Vagina (tissue), 2 donors: ENCODE data around the gene LRRC19. TPM values are rescaled to one million over a fixed set of nuclear protein-coding genes. Genes with fewer than 3 reads are reported as not detected.

Experiments used
- DNase-seq, 2 donors: peaks; one replicate each; pipeline ENCODE4 v3.0.0-alpha.2; 2017; ENCODE audit errors: extremely low spot score in 2 of 2
- H3K27ac ChIP-seq: fragments of 200-600 bp; sonication (generic); one replicate; pipeline ENCODE4 v1.5.1; 2019
- H3K27me3 ChIP-seq: fragments of 200-600 bp; sonication (generic); one replicate; pipeline ENCODE4 v1.5.1; 2019
- H3K36me3 ChIP-seq, 2 donors: fragments of 200-600 bp; sonication (generic); one replicate each; pipeline ENCODE4 v1.5.1; 2017 to 2019
- H3K4me1 ChIP-seq: fragments of 200-600 bp; sonication (generic); one replicate; pipeline ENCODE4 v1.5.1; 2019
- H3K4me3 ChIP-seq, 2 donors: fragments of 200-600 bp; sonication (generic); 1 replicate in 1 of 2; 2 replicates in 1 of 2; pipeline ENCODE4 v1.5.1; 2016 to 2019
- H3K9me3 ChIP-seq: fragments of 200-600 bp; sonication (generic); one replicate; pipeline ENCODE4 v1.5.1; 2019
- CTCF ChIP-seq, 3 experiments: fragments of 450-650 bp in 2 of 3; fragments of 200-600 bp in 1 of 3; sonication (generic) in 1 of 3; IDR thresholded peaks; one replicate each; pipeline ENCODE4 v1.5.1; 2017 to 2019; ENCODE audit warnings: antibody characterized with exemption in 3 of 3, mild to moderate bottlenecking in 2 of 3, moderate library complexity in 2 of 3
- POLR2A ChIP-seq, 2 donors: fragments of 450-650 bp; IDR thresholded peaks; one replicate each; pipeline ENCODE4 v1.6.1; 2017; ENCODE audit warnings: antibody characterized with exemption in 2 of 2, mild to moderate bottlenecking in 2 of 2, moderate library complexity in 2 of 2
- POLR2AphosphoS5 ChIP-seq, 2 donors: sonication (generic); formaldehyde crosslinking; IDR thresholded peaks; one replicate each; pipeline ENCODE4 v1.9.0; 2017; ENCODE audit warnings: antibody characterized with exemption in 2 of 2, mild to moderate bottlenecking in 2 of 2, low read depth in 1 of 2; ENCODE audit not compliant: insufficient read depth in 1 of 2
- intact Hi-C: fragments of 100-400 bp; cut with DNase I; formaldehyde crosslinking; loops from one replicate; pipeline ENCODE4 v1.15.1; 2023
- total RNA-seq: library from RNA; depleted of rRNA; stranded (reverse); fragments of >200 nt; gene quantifications from one replicate; pipeline ENCODE4 v1.2.3, GENCODE V29; 2016

Gene LRRC19, protein sequence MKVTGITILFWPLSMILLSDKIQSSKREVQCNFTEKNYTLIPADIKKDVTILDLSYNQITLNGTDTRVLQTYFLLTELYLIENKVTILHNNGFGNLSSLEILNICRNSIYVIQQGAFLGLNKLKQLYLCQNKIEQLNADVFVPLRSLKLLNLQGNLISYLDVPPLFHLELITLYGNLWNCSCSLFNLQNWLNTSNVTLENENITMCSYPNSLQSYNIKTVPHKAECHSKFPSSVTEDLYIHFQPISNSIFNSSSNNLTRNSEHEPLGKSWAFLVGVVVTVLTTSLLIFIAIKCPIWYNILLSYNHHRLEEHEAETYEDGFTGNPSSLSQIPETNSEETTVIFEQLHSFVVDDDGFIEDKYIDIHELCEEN
- total RNA-seq = not detected

DNA sequence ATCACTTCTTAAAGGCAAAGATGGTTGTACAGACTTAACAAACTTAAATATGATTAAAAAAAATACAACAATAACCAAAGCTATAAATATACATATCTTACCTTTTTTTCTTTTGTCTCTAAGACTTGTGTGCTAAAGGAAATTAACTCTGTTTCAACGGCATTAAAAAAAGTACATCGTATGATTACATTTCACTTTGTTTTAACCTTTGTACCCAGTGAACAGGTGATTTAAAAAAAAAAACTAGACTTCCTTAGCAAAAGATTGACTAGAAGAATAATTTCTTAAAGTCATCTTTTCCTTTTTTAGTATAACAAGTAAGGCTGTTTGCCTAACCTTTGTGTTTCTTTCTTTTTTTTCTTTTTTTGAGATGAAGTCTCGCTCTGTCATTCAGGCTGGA lies at the start of gene LRRC19:
Gene LRRC19 (minus strand): TSS at position 182 of the 400 bp plus-strand sequence. CDS start 5,978 bp downstream, outside the sequence.
- Histone ChIP-seq H3K4me1 (no peaks in the 10 kb centered on the region), H3K9me3 (no peaks in the 10 kb centered on the region), H3K36me3 (peaks cover 0 to 3% of the 10 kb centered on the region in 2 donors), H3K27ac (no peak within 1 kb of the TSS), H3K27me3 (no peaks in the 10 kb centered on the region), H3K4me3 (no peak within 1 kb of the TSS)
- TF ChIP-seq POLR2AphosphoS5 (IDR thresholded peaks at IDR 0.05; ENCODE audit: insufficient read depth in 1 of 2, low read depth in 1 of 2) (no peak), POLR2A (IDR thresholded peaks at IDR 0.05) (no peak), CTCF (IDR thresholded peaks at IDR 0.05) (no peak)
- intact Hi-C loops = no loop called here
- no peak for DNase-seq

- H3K36me3 ChIP-seq = no peaks in the 10 kb centered on the region
- intact Hi-C loops = no loop called here
- peaks cover 5% of the 10 kb centered on the region for H3K4me1 ChIP-seq
- no peaks in the 10 kb centered on the region for H3K9me3 ChIP-seq
- H3K4me3 ChIP-seq = no peak overlapping the region
- no peak overlapping the region for H3K27ac ChIP-seq
- no peaks in the 10 kb centered on the region for H3K27me3 ChIP-seq
- no peak for TF ChIP-seq POLR2AphosphoS5 (IDR thresholded peaks at IDR 0.05; ENCODE audit: insufficient read depth in 1 of 2, low read depth in 1 of 2)
- no peak for DNase-seq
Measured at GRCh38 chr9:27054841-27055240, 49.4 kb upstream of the LRRC19 start.

GRCh38 chr9:27054125-27054524 lies 48.7 kb upstream of the LRRC19 start:
- no peaks in the 10 kb centered on the region for H3K27me3 ChIP-seq
- H3K9me3 ChIP-seq = no peaks in the 10 kb centered on the region
- no peak for TF ChIP-seq CTCF (IDR thresholded peaks at IDR 0.05)
- TF ChIP-seq POLR2AphosphoS5 (IDR thresholded peaks at IDR 0.05; ENCODE audit: insufficient read depth in 1 of 2, low read depth in 1 of 2) = no peak
- no peak for TF ChIP-seq POLR2A (IDR thresholded peaks at IDR 0.05)
- DNase-seq = no peak
- H3K27ac ChIP-seq = no peak overlapping the region
- intact Hi-C loops = no loop called here
- no peaks in the 10 kb centered on the region for H3K36me3 ChIP-seq
- H3K4me1 ChIP-seq = peaks cover 5% of the 10 kb centered on the region
- H3K4me3 ChIP-seq = no peak overlapping the region

DNA sequence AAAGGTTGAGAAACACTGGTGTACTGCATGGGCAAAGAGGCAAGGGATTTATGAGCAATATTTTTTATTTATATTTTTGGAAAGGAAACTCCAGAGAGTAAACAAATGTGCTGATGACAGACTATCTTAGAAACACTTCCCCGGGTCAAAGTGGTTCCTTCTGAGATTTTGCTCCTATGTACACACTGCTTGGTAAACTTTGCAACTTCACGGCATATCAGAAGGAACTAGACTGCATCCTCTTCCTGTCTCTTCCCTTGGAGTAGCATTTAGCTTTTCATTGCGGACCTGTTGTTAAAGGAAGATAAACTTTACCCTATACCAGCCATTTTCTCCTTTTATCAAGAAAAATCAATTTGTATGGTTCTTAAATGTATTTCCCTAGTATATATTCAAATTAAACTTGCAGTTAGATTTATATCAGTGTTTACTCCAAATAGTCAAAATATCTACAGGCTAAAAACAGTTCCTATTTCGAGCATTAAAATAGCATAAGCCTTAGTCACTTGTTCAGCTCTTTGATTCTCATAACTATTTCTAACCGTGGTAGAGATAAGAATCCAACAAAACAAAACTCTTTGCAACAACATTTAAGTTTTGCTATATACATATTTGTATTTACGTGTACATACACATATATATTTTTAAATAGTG lies 48.0 kb upstream of the LRRC19 start:
- TF ChIP-seq CTCF (IDR thresholded peaks at IDR 0.05) (no peak), POLR2A (IDR thresholded peaks at IDR 0.05) (no peak), POLR2AphosphoS5 (IDR thresholded peaks at IDR 0.05; ENCODE audit: insufficient read depth in 1 of 2, low read depth in 1 of 2) (peak in 1 of 2 donors; percentile 70)
- Histone ChIP-seq H3K4me1 (peaks cover 5% of the 10 kb centered on the region), H3K27ac (no peak overlapping the region), H3K27me3 (no peaks in the 10 kb centered on the region), H3K36me3 (no peaks in the 10 kb centered on the region), H3K9me3 (no peaks in the 10 kb centered on the region), H3K4me3 (no peak overlapping the region)
- no peak for DNase-seq
- intact Hi-C loops = no loop called here

GRCh38 chr9:27047136-27047535 lies 41.7 kb upstream of the LRRC19 start:
- Histone ChIP-seq H3K4me1 (no peaks in the 10 kb centered on the region), H3K27me3 (no peaks in the 10 kb centered on the region), H3K27ac (no peak overlapping the region), H3K9me3 (no peaks in the 10 kb centered on the region), H3K36me3 (no peaks in the 10 kb centered on the region), H3K4me3 (no peak overlapping the region)
- intact Hi-C loops = no loop called here
- TF ChIP-seq POLR2AphosphoS5 (IDR thresholded peaks at IDR 0.05; ENCODE audit: insufficient read depth in 1 of 2, low read depth in 1 of 2) (no peak), POLR2A (IDR thresholded peaks at IDR 0.05) (no peak), CTCF (IDR thresholded peaks at IDR 0.05) (no peak)
- DNase-seq = no peak
